Fibroblast of skin of scalp (primary cell): Measurements from ENCODE around the gene TMOD1.
A peak's percentile ranks its signal among the peaks of the same experiment; 100 is the strongest.
"Not testable (repeated sequence)": the region's sequence is repeated elsewhere in the genome, so short reads cannot be mapped to it uniquely, and the experiment has no call there.

ENCODE experiments used
- DNase-seq: peaks from one replicate; pipeline ENCODE4 v3.0.0-alpha.2; 2013

TMOD1 gene

GRCh38 chr9:97568461-97569275 is 67.2 kb downstream of the TMOD1 start:
- DNase-seq, result no peak

- DNase-seq, result no peak
Observed at GRCh38 chr9:97570899-97571298, 69.4 kb downstream of the TMOD1 start.

- DNase-seq, result no peak
Observed at GRCh38 chr9:97571664-97572063, 70.2 kb downstream of the TMOD1 start.

- no peak for DNase-seq
Observed at GRCh38 chr9:97572196-97572891, 70.9 kb downstream of the TMOD1 start.

GRCh38 chr9:97572892-97573365 is 71.5 kb downstream of the TMOD1 start:
- DNase-seq, result no peak

- DNase-seq, result no peak
Observed at GRCh38 chr9:97573482-97574073, 72.1 kb downstream of the TMOD1 start.

- not testable (repeated sequence) for DNase-seq
Observed at GRCh38 chr9:97574101-97574571, 72.7 kb downstream of the TMOD1 start.

DNA sequence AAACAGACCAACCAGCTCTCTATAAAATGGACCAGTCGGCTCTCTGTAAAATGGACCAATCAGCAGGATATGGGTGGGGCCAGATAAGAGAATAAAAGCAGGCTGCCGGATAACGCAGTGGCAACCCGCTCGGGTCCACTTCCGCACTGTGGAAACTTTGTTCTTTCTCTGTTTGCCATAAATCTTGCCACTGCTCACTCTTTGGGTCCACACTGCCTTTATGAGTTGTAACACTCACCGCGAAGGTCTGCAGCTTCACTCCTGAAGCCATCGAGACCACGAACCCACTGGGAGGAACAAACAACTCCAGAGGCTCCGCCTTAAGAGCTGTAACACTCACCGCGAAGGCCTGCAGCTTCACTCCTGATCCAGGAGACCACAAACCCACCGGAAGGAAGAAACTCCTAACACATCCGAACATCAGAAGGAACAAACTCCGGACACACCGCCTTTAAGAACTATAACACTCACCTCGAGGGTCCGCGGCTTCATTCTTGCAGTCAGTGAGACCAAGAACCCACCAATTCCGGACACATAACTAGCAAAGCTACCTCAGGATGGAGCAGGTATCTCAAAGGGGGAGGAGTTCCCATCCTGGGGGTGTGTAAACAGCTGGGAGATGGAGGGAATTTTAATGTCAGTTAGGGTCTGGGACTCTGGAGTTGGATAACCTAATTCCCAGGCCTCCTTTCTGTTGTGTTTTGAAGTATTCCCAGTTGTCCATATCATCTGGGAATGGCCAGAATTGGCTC is 73.6 kb downstream of the TMOD1 start:
- not testable (repeated sequence) for DNase-seq

DNA sequence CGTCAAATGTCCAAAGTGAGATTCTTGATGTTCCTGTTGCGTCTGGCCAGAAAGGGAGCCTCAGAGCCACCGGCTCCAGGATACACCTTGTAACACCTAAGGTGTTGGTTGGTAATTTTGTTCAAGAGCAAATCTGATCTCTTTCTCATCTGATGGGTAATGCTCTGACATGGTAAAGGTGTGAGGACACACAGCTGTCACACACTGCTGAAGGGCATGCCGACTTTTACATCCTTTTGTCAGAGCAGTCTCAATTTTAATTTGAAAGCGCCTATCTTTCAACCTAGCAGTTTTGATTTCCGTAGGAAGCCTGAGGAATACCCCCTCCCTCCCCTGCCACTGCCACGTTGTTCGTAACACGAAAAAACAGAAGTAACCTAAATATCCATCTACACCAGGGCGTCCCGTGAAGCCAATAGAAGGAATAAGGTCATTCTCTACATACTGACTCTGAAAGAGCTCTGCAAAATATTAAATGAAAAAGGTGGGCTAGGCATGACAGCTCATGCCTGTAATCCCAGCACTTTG is 74.3 kb downstream of the TMOD1 start:
- DNase-seq, result no peak

- no peak for DNase-seq
Observed at GRCh38 chr9:97577051-97577450, 75.6 kb downstream of the TMOD1 start.

DNA sequence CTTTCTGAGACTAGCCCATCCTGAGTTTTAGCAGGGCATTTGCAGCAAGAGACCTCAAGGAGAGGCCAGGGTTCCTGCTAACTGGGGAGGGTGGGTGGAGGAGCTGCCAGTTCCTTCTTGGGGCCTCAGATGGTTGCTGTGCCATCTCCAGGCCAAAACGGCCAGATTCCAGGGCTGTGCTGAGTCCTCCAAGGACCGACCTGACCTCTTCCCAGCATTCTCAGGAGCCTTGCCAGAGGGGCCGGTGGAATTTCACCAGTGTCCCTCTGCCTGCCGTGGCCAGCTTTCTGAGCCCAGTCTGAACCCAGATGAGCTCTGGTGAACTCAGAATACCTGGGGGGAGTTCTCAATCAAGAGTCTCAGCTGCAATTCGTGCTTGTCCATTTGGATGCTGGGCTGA is 77.4 kb downstream of the TMOD1 start:
- no peak for DNase-seq

GRCh38 chr9:97579914-97580313 is 78.4 kb downstream of the TMOD1 start:
- DNase-seq, result no peak

GRCh38 chr9:97581590-97581989 is 80.1 kb downstream of the TMOD1 start:
- DNase-seq, result not testable (repeated sequence)

DNA sequence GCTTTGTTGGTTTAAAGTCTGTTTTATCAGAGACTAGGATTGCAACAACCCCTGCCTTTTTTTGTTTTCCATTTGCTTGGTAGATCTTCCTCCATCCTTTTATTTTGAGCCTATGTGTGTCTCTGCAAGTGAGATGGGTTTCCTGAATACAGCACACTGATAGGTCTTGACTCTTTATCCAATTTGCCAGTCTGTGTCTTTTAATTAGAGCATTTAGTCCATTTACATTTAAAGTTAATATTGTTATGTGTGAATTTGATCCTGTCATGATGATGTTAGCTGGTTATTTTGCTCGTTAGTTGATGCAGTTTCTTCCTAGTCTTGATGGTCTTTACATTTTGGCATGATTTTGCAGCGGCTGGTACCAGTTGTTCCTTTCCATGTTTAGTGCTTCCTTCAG is 83.3 kb downstream of the TMOD1 start:
- DNase-seq, result not testable (repeated sequence)

DNA sequence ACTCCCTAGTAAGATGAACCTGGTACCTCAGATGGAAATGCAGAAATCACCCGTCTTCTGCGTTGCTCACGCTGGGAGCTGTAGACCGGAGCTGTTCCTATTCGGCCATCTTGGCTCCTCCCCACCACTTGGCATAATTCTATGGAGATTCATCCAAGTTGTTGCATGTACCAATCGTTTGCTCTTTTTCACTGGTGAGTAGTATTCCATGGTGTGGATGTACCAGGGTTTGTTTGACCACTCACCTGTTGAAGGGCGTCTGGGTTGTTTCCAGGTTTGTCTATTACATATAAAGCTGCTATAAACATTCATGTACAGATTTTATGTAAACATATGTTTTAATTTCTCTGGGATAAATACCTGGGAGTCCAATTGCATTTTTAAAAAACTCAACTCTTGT is 85.4 kb downstream of the TMOD1 start:
- not testable (repeated sequence) for DNase-seq

GRCh38 chr9:97591535-97591934 is 90.1 kb downstream of the TMOD1 start:
- no peak for DNase-seq

GRCh38 chr9:97592126-97592525 is 90.7 kb downstream of the TMOD1 start:
- no peak for DNase-seq

- no peak for DNase-seq
Observed at GRCh38 chr9:97593960-97594359, 92.5 kb downstream of the TMOD1 start.

DNA sequence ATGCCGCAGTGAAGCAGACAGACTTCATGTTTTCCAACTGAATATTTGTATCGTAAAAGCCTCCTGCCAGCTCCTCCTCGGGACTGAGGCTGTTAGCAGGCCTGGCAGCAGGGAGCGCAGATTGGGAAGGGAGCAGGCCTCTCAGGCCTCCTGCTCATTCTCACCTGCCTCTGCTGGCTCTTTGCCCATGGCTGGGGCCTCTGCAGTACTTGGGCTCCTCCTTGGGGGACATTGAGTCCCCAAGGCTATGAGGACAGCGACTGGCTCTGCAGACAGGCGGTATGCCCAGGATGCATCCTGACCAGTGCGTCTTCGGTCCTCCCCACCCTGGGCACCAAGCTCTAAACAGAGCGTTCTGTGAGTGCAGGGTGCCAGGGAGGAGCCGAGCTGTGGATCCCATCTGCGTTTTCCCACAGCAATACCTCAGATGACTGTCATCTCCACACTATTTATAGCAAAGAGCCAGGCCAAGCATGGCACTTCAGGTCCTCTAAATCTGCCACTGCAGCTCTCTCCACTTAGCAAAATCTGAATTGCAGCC is 93.0 kb downstream of the TMOD1 start:
- DNase-seq, result no peak

DNA sequence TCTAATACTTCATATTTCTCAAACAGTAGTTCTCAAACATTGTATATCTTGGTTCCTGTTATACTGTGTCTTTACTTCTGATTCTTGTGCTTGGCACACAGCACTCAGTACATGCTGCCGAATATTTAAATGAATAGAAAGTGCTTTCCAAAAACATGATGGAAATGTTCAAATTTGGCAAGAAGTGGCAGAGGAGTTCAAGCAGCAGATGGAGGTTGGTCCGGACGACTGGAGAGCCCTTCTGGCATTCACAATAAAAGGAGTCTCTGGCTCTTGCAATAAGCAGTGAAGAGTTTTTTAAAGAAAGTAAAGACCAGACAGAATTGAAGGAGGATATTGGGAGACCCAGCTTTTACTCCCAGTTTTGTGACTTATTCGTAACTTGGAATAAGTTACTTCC is 95.4 kb downstream of the TMOD1 start:
- no peak for DNase-seq

DNA sequence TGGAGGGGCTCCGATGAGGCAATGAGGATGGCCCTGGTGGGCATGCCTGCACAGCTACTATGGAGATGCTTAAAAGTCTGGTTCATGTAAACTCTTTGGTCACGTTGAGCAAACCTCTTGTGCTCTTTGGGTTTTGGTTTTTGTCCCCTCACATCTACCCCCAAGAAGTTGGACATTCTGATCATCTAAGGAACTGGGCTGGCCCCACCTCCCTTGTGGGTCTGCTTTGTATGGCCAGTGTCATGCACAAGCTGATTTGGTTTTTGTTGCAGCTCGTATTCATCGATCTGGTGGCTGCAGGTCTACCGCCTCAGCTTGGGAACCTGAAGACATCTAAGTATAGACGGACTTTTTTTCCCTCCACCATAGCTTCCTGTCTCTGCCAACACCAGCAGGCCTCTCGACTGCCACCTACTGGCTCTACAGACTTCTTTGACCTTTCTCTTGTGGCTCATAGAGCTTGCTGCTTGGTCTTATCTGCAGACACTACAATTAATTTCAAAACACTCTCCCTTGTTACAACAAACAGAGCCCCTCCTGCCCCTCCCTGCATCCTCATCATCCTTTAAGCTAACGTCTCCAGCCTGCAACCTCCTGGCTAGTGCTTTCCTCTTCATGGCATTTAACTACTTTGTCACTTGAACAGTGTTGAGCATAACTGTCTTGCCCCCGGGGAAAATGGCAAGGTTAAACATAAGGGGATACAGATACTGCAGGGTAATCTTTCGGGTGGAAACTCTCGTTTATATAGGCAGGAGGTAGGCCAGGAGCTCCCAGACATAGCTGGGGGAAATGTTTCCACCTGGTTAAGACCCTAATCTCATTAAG is 97.2 kb downstream of the TMOD1 start:
- peak; percentile 71 for DNase-seq
